ENCODE data around the gene PMEPA1. TPM values are rescaled to one million over a fixed set of nuclear protein-coding genes. Genes with fewer than 3 reads are reported as not detected.

PMEPA1 gene
- total RNA-seq, 2 donors from 2014 or later = 96.5 to 245 TPM

- DNase-seq (ENCODE audit: low spot score) = peak; percentile 78
- no peaks in the 10 kb centered on the region for H3K27me3 ChIP-seq (replicated peaks; ENCODE audit: insufficient read depth)
- no peaks in the 10 kb centered on the region for H3K36me3 ChIP-seq
- TF ChIP-seq POLR2AphosphoS5 (IDR thresholded peaks at IDR 0.05) (peak; percentile 75), CTCF (IDR thresholded peaks at IDR 0.05) (no peak)
- H3K4me1 ChIP-seq (replicated peaks) = peaks cover 61% of the 10 kb centered on the region
- peak overlapping the region in 1 of 2 donors; percentile 1 for H3K4me3 ChIP-seq
- H3K27ac ChIP-seq = peak overlapping the region; percentile 98 to 99
- 20% methylated on average over 11 of the region's 11 CpGs for WGBS
- intact Hi-C loops (cut with DNase I) = no loop called here
- no peaks in the 10 kb centered on the region for H3K9me3 ChIP-seq
Measured at GRCh38 chr20:57695012-57695411, 14.8 kb downstream of the PMEPA1 start.

GRCh38 chr20:57694481-57694880, 15.3 kb downstream of the PMEPA1 start:
- H3K27me3 ChIP-seq (replicated peaks; ENCODE audit: insufficient read depth) = no peaks in the 10 kb centered on the region
- TF ChIP-seq CTCF (IDR thresholded peaks at IDR 0.05) (no peak), POLR2AphosphoS5 (IDR thresholded peaks at IDR 0.05) (no peak), POLR2A (IDR thresholded peaks at IDR 0.05) (no peak)
- peak overlapping the region in 1 of 2 donors; percentile 1 for H3K4me3 ChIP-seq
- H3K36me3 ChIP-seq = no peaks in the 10 kb centered on the region
- intact Hi-C loops (cut with DNase I) = no loop called here
- peaks cover 63% of the 10 kb centered on the region for H3K4me1 ChIP-seq (replicated peaks)
- no peaks in the 10 kb centered on the region for H3K9me3 ChIP-seq
- H3K27ac ChIP-seq = peak overlapping the region; percentile 98 to 99
- WGBS = 72% methylated on average over 4 of the region's 4 CpGs
- DNase-seq (ENCODE audit: low spot score) = no peak

GRCh38 chr20:57693670-57694329, 16.0 kb downstream of the PMEPA1 start:
- Histone ChIP-seq H3K4me1 (replicated peaks) (peaks cover 67% of the 10 kb centered on the region), H3K27ac (peak overlapping the region; percentile 98 to 99)
- intact Hi-C loops (cut with DNase I) = no loop called here

GRCh38 chr20:57693002-57693582, 16.7 kb downstream of the PMEPA1 start:
- H3K9me3 ChIP-seq = no peaks in the 10 kb centered on the region
- no peaks in the 10 kb centered on the region for H3K27me3 ChIP-seq (replicated peaks; ENCODE audit: insufficient read depth)
- WGBS = 29% methylated on average over 20 of the region's 20 CpGs
- intact Hi-C loops (cut with DNase I) = no loop called here
- peaks cover 71% of the 10 kb centered on the region for H3K4me1 ChIP-seq (replicated peaks)
- TF ChIP-seq POLR2A (IDR thresholded peaks at IDR 0.05) (peak; percentile 8), CTCF (IDR thresholded peaks at IDR 0.05) (peak in 3 of 4 experiments; percentile 47 to 78 (median 63)), POLR2AphosphoS5 (IDR thresholded peaks at IDR 0.05) (peak; percentile 66)
- DNase-seq (ENCODE audit: low spot score) = peak; percentile 86
- peak overlapping the region in 1 of 2 donors; percentile 16 for H3K4me3 ChIP-seq
- no peaks in the 10 kb centered on the region for H3K36me3 ChIP-seq
- peak overlapping the region; percentile 98 to 99 for H3K27ac ChIP-seq

More at GRCh38 chr20:57693670-57694329, 16.0 kb downstream of the PMEPA1 start:
- WGBS = 50% methylated on average over 7 of the region's 7 CpGs
- TF ChIP-seq CTCF (IDR thresholded peaks at IDR 0.05) = no peak
- no peak for TF ChIP-seq POLR2AphosphoS5 (IDR thresholded peaks at IDR 0.05)
- TF ChIP-seq POLR2A (IDR thresholded peaks at IDR 0.05) = no peak
- Histone ChIP-seq H3K27me3 (replicated peaks; ENCODE audit: insufficient read depth) (no peaks in the 10 kb centered on the region), H3K36me3 (no peaks in the 10 kb centered on the region), H3K4me3 (peak overlapping the region in 1 of 2 donors; percentile 1), H3K9me3 (no peaks in the 10 kb centered on the region)
- no peak for DNase-seq (ENCODE audit: low spot score)
